ENCODE data around the gene FABP7.

FABP7 gene

DNA sequence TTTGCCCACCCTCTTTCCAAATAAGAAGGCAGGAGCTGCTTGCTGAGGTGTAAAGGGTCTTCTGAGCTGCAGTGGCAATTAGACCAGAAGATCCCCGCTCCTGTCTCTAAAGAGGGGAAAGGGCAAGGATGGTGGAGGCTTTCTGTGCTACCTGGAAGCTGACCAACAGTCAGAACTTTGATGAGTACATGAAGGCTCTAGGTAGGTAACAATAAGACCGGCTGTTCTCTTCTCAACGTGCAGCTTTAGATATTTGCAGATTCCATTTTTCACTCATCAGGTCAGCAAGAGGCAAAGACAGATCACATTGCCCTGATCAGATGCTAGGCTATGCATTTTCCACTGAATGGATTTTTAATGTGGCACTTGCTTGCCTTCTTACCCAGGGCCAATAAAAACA lies at the start of gene FABP7:
Gene FABP7, plus strand, starts transcription at position 50 of the 400 bp plus-strand sequence. Its CDS starts 79 bp downstream, at position 129.
- no peaks in the 10 kb centered on the region for H3K4me1 ChIP-seq
- no peaks in the 10 kb centered on the region for H3K79me2 ChIP-seq
- no peaks in the 10 kb centered on the region for H3K27me3 ChIP-seq (ENCODE audit: control insufficient read depth, insufficient read depth, low read length)
- H3K9ac ChIP-seq, result no peak within 1 kb of the TSS
- no peak within 1 kb of the TSS for H3K4me3 ChIP-seq (ENCODE audit: low read depth, low read length)
- no peak within 1 kb of the TSS for H2AFZ ChIP-seq
- TF ChIP-seq, protein P1, sequence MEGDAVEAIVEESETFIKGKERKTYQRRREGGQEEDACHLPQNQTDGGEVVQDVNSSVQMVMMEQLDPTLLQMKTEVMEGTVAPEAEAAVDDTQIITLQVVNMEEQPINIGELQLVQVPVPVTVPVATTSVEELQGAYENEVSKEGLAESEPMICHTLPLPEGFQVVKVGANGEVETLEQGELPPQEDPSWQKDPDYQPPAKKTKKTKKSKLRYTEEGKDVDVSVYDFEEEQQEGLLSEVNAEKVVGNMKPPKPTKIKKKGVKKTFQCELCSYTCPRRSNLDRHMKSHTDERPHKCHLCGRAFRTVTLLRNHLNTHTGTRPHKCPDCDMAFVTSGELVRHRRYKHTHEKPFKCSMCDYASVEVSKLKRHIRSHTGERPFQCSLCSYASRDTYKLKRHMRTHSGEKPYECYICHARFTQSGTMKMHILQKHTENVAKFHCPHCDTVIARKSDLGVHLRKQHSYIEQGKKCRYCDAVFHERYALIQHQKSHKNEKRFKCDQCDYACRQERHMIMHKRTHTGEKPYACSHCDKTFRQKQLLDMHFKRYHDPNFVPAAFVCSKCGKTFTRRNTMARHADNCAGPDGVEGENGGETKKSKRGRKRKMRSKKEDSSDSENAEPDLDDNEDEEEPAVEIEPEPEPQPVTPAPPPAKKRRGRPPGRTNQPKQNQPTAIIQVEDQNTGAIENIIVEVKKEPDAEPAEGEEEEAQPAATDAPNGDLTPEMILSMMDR (IDR thresholded peaks at IDR 0.05), result no peak
- no peaks in the 10 kb centered on the region for H3K36me3 ChIP-seq (ENCODE audit: control insufficient read depth, insufficient read depth, low read length)
- H3K27ac ChIP-seq, result no peak within 1 kb of the TSS
- no peaks in the 10 kb centered on the region for H3K9me3 ChIP-seq (ENCODE audit: control insufficient read depth, low read length)
- H3K4me2 ChIP-seq (ENCODE audit: low read length), result no peak within 1 kb of the TSS

DNA sequence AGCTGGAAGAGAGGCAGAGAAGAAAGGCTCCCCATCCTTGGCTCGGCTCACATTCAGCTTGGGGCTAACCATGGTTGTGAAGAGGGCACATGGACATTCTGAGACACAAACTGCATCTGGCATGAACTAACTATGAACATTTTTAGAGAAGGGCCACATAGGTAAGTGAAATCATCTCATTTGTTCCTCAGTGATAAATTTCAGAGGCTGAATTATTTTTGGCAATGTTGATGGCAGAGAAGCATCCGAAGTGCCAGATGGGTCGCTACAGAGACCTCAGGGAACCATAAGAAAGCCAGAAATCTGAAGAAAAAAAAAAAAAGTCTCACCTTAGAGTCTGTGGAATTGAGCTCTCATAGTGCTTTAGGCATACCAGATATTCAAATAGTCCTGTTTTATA lies 49.2 kb upstream of the FABP7 start:
- H3K4me2 ChIP-seq (ENCODE audit: low read length), result no peak overlapping the region
- no peak overlapping the region for H2AFZ ChIP-seq
- no peaks in the 10 kb centered on the region for H3K79me2 ChIP-seq
- H3K9ac ChIP-seq, result no peak overlapping the region
- no peaks in the 10 kb centered on the region for H3K4me1 ChIP-seq
- H3K9me3 ChIP-seq (ENCODE audit: control insufficient read depth, low read length), result no peaks in the 10 kb centered on the region
- no peaks in the 10 kb centered on the region for H3K36me3 ChIP-seq (ENCODE audit: control insufficient read depth, insufficient read depth, low read length)
- H3K27me3 ChIP-seq (ENCODE audit: control insufficient read depth, insufficient read depth, low read length), result no peaks in the 10 kb centered on the region
- H3K4me3 ChIP-seq (ENCODE audit: low read depth, low read length), result no peak overlapping the region
- TF ChIP-seq, protein P1 (IDR thresholded peaks at IDR 0.05), result no peak
- H3K27ac ChIP-seq, result no peak overlapping the region

DNA sequence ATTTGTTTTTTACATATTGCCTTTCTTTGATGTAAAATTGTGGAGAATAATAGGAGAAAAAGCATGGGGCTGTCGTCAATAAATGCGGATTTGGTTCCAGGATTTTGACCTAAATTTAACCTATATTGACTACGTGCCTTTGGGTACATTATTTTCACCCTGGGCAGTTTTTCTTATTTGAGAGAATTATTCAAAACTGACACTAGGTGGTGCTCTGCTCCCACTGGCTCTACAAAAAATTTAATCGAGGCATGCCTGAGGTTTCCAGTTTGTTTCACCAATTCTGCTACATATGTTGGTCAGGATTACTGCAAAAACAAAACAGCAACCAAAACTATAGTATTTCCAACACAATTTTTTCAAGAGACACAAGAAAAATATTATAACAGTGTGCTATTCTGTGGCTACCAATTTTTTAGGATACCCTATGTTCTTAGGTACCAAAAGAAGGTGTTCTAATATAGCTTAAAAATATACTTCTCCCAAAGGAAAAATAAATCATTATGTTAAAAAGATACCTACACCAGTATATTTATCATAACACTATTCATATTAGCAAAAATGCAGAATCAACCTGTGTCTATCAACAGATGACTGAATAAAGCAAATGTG lies 48.6 kb upstream of the FABP7 start:
- H3K79me2 ChIP-seq, result no peaks in the 10 kb centered on the region
- H3K9ac ChIP-seq, result no peak overlapping the region
- no peaks in the 10 kb centered on the region for H3K36me3 ChIP-seq (ENCODE audit: control insufficient read depth, insufficient read depth, low read length)
- H3K9me3 ChIP-seq (ENCODE audit: control insufficient read depth, low read length), result no peaks in the 10 kb centered on the region
- TF ChIP-seq, protein P1 (IDR thresholded peaks at IDR 0.05), result peak; percentile 76
- H3K4me2 ChIP-seq (ENCODE audit: low read length), result no peak overlapping the region
- H3K4me1 ChIP-seq, result no peaks in the 10 kb centered on the region
- H3K27me3 ChIP-seq (ENCODE audit: control insufficient read depth, insufficient read depth, low read length), result no peaks in the 10 kb centered on the region
- no peak overlapping the region for H2AFZ ChIP-seq
- H3K27ac ChIP-seq, result no peak overlapping the region
- no peak overlapping the region for H3K4me3 ChIP-seq (ENCODE audit: low read depth, low read length)

DNA sequence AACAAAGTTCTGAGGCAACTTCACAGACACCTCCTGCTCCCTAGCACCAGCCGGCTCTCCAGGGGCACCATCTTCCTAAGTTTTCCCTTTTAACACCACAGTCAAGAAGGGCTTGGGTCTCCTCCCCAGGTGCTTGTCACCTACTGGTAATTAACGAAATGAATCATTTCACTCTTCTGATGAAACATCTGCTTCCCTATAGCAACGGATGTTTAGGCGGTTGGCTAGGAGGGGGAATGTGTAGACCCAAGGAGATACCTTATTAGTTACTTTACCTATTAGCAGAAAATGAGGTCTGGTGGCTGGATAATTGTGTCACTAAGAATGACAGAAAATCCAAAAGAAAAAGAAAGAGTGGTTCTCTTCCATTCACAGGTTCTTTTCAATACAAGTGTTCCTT lies 46.3 kb upstream of the FABP7 start:
- no peak overlapping the region for H3K4me2 ChIP-seq (ENCODE audit: low read length)
- TF ChIP-seq, protein P1 (IDR thresholded peaks at IDR 0.05), result no peak
- no peak overlapping the region for H3K9ac ChIP-seq
- H3K36me3 ChIP-seq (ENCODE audit: control insufficient read depth, insufficient read depth, low read length), result no peaks in the 10 kb centered on the region
- H2AFZ ChIP-seq, result no peak overlapping the region
- H3K27me3 ChIP-seq (ENCODE audit: control insufficient read depth, insufficient read depth, low read length), result no peaks in the 10 kb centered on the region
- no peak overlapping the region for H3K4me3 ChIP-seq (ENCODE audit: low read depth, low read length)
- no peak overlapping the region for H3K27ac ChIP-seq
- H3K9me3 ChIP-seq (ENCODE audit: control insufficient read depth, low read length), result no peaks in the 10 kb centered on the region
- H3K4me1 ChIP-seq, result no peaks in the 10 kb centered on the region
- no peaks in the 10 kb centered on the region for H3K79me2 ChIP-seq

All from parathyroid adenoma (tissue), 2 donors.